Esophagus muscularis mucosa (tissue), 4 donors: Measurements from ENCODE around the gene FAM222B. TPM values are rescaled to one million over a fixed set of nuclear protein-coding genes. Genes with fewer than 3 reads are reported as not detected.

Experiments used
- DNase-seq: peaks from one replicate; pipeline ENCODE4 v3.0.0-alpha.2; 2017; ENCODE audit errors: extremely low spot score
- H3K27ac ChIP-seq, 4 donors: fragments of 200-600 bp; sonication (generic); replicated peaks in 1 of 4; 1 replicate in 3 of 4; 2 replicates in 1 of 4; pipeline ENCODE4 v1.5.1; 2016 to 2019; ENCODE audit warnings: mild to moderate bottlenecking in 1 of 4
- H3K27me3 ChIP-seq, 4 donors: fragments of 200-600 bp; sonication (generic); one replicate each; pipeline versions ENCODE4 v1.5.1 to v1.6.0; 2016 to 2019
- H3K36me3 ChIP-seq, 4 donors: fragments of 200-600 bp; sonication (generic); one replicate each; pipeline ENCODE4 v1.5.1; 2016 to 2019
- H3K4me1 ChIP-seq, 4 donors: fragments of 200-600 bp; sonication (generic); one replicate each; pipeline ENCODE4 v1.5.1; 2016 to 2019
- H3K4me3 ChIP-seq, 4 donors: fragments of 200-600 bp; sonication (generic); 1 replicate in 2 of 4; 2 replicates in 2 of 4; pipeline ENCODE4 v1.5.1; 2016 to 2019; ENCODE audit warnings: mild to moderate bottlenecking in 4 of 4, moderate library complexity in 1 of 4
- H3K9me3 ChIP-seq, 4 donors: fragments of 200-600 bp; sonication (generic); 1 replicate in 3 of 4; 2 replicates in 1 of 4; pipeline ENCODE4 v1.5.1; 2016 to 2019
- EP300 ChIP-seq: sonication (generic); formaldehyde crosslinking; IDR thresholded peaks from one replicate; pipeline ENCODE4 v1.6.1; 2017; ENCODE audit warnings: antibody characterized with exemption
- POLR2A ChIP-seq: fragments of 450-650 bp; IDR thresholded peaks from one replicate; pipeline ENCODE4 v1.6.1; 2017; ENCODE audit warnings: antibody characterized with exemption, moderate library complexity, mild to moderate bottlenecking, low read depth
- POLR2AphosphoS5 ChIP-seq, 2 donors: sonication (generic); formaldehyde crosslinking; IDR thresholded peaks; one replicate each; pipeline ENCODE4 v1.6.1; 2017; ENCODE audit warnings: antibody characterized with exemption in 2 of 2
- WGBS: methylation state at CpG from one replicate; pipeline ENCODE4 v1.1.5; 2018; 5-methylcytosine and 5-hydroxymethylcytosine counted together
- intact Hi-C: fragments of 100-400 bp; cut with DNase I; formaldehyde crosslinking; loops from one replicate; pipeline ENCODE4 v1.15.1; 2023
- total RNA-seq, 4 donors: library from RNA; depleted of rRNA; stranded (reverse); fragments of >200 nt; gene quantifications; one replicate each; pipeline versions ENCODE4 v1.1.0 to v1.2.1, GENCODE V29; 2016
- TF ChIP-seq, protein P1 (sequence below), 3 experiments: fragments of 200-600 bp in 2 of 3; fragments of 450-650 bp in 1 of 3; sonication (generic) in 2 of 3; IDR thresholded peaks; one replicate each; pipeline ENCODE4 v1.5.1; 2017 to 2019; ENCODE audit warnings: antibody characterized with exemption in 3 of 3, mild to moderate bottlenecking in 2 of 3, moderate library complexity in 1 of 3

FAM222B gene
- total RNA-seq, 4 donors from 2014 or later = 15.9 to 48.1 (median 30.3) TPM

DNA sequence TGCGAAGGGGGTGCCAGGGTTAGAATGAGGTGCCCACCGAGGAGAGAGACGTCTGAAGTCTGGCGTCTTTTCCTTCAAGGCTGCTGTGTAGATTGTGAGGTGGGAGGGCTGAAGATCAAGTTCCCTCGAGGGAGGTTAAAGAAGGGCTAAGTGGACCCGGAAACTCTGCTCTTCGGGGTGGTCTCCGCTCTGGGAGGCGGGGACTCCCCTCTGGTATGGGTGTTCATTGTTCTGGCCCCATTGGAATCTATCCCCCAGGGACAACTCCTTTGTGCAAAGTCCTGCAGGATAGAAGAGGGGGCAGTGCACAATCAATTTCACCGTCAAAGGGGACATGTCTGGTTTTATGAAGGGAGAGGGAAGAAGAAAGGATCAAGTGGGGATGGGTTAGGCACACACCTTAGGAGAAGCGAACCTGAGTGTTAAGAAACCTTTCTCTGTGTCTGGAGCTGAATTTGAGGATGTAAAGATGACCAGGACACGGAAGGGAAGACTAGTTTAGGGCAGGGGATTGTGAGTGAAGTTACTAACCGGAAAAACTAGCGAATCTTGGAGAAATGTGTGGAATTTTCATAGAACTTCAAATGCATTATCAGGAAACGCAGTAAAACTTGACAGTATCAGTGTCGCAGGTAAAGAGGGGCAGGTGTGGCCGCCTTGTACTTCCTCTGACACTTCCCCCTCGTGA is 124.1 kb downstream of the FAM222B start:
- Histone ChIP-seq H3K36me3 (peaks cover 27 to 50% (median 45%) of the 10 kb centered on the region in 4 donors), H3K4me1 (peaks cover 50 to 72% (median 63%) of the 10 kb centered on the region in 4 donors), H3K9me3 (no peaks in the 10 kb centered on the region), H3K27ac (peak overlapping the region; percentile 88 to 97 (median 90)), H3K27me3 (no peaks in the 10 kb centered on the region), H3K4me3 (peak overlapping the region; percentile 68 to 95 (median 76))
- intact Hi-C loops = no loop called here
- TF ChIP-seq, protein P1, sequence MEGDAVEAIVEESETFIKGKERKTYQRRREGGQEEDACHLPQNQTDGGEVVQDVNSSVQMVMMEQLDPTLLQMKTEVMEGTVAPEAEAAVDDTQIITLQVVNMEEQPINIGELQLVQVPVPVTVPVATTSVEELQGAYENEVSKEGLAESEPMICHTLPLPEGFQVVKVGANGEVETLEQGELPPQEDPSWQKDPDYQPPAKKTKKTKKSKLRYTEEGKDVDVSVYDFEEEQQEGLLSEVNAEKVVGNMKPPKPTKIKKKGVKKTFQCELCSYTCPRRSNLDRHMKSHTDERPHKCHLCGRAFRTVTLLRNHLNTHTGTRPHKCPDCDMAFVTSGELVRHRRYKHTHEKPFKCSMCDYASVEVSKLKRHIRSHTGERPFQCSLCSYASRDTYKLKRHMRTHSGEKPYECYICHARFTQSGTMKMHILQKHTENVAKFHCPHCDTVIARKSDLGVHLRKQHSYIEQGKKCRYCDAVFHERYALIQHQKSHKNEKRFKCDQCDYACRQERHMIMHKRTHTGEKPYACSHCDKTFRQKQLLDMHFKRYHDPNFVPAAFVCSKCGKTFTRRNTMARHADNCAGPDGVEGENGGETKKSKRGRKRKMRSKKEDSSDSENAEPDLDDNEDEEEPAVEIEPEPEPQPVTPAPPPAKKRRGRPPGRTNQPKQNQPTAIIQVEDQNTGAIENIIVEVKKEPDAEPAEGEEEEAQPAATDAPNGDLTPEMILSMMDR (IDR thresholded peaks at IDR 0.05) = no peak
- TF ChIP-seq POLR2AphosphoS5 (IDR thresholded peaks at IDR 0.05) (no peak), POLR2A (no peak), EP300 (no peak)
- 37% methylated on average over 18 of the region's 18 CpGs for WGBS
- no peak for DNase-seq

- Histone ChIP-seq H3K36me3 (peaks cover 20 to 50% (median 39%) of the 10 kb centered on the region in 4 donors), H3K27me3 (no peaks in the 10 kb centered on the region), H3K27ac (peak within 1 kb of the TSS; percentile 88 to 97 (median 90)), H3K4me3 (peak within 1 kb of the TSS; percentile 68 to 83 (median 76)), H3K4me1 (peaks cover 50 to 65% (median 62%) of the 10 kb centered on the region in 4 donors), H3K9me3 (no peaks in the 10 kb centered on the region)
- TF ChIP-seq POLR2AphosphoS5 (IDR thresholded peaks at IDR 0.05) = peak; percentile 44 to 82
- TF ChIP-seq EP300 = no peak
- TF ChIP-seq, protein P1 (IDR thresholded peaks at IDR 0.05) = peak; percentile 32 to 34 (median 33)
- TF ChIP-seq POLR2A = peak; percentile 5
- 27% methylated on average over 14 of the region's 60 CpGs for WGBS
- DNase-seq = peak; percentile 95
- intact Hi-C loops = no loop called here
These were observed 124.8 kb downstream of the FAM222B start, which contains the start of gene RAB34 for GRCh38 chr17:28717578-28718332. TSS of gene RAB34 (minus strand) at chr17:28717868. CDS start at chr17:28717266, 602 bp downstream.

GRCh38 chr17:28716740-28717577 is 125.6 kb downstream of the FAM222B start:
- H3K36me3 ChIP-seq = peaks cover 12 to 46% (median 31%) of the 10 kb centered on the region in 4 donors
- H3K9me3 ChIP-seq = no peaks in the 10 kb centered on the region
- H3K4me3 ChIP-seq = peak overlapping the region; percentile 68 to 83 (median 76)
- WGBS = 10% methylated on average over 13 of the region's 63 CpGs
- H3K4me1 ChIP-seq = peaks cover 48 to 65% (median 60%) of the 10 kb centered on the region in 4 donors
- intact Hi-C loops = no loop called here
- no peak for TF ChIP-seq POLR2A
- TF ChIP-seq EP300 = no peak
- TF ChIP-seq POLR2AphosphoS5 (IDR thresholded peaks at IDR 0.05) = no peak
- TF ChIP-seq, protein P1 (IDR thresholded peaks at IDR 0.05) = no peak
- peak overlapping the region; percentile 88 to 97 (median 90) for H3K27ac ChIP-seq
- H3K27me3 ChIP-seq = no peaks in the 10 kb centered on the region
- no peak for DNase-seq

- no peak overlapping the region for H3K4me3 ChIP-seq
- H3K9me3 ChIP-seq = no peaks in the 10 kb centered on the region
- WGBS = 100% methylated on average over 2 of the region's 2 CpGs
- intact Hi-C loops = no loop called here
- H3K4me1 ChIP-seq = peaks cover 40 to 62% (median 56%) of the 10 kb centered on the region in 4 donors
- no peaks in the 10 kb centered on the region for H3K27me3 ChIP-seq
- no peak for DNase-seq
- TF ChIP-seq, protein P1 (IDR thresholded peaks at IDR 0.05) = no peak
- no peak for TF ChIP-seq POLR2A
- TF ChIP-seq POLR2AphosphoS5 (IDR thresholded peaks at IDR 0.05) = no peak
- TF ChIP-seq EP300 = no peak
- peaks cover 5 to 33% (median 21%) of the 10 kb centered on the region in 4 donors for H3K36me3 ChIP-seq
- no peak overlapping the region for H3K27ac ChIP-seq
These were observed 127.4 kb downstream of the FAM222B start for GRCh38 chr17:28715217-28715616.
